Kidney (tissue), 14 donors: ENCODE results near the gene NPFFR1. TPM values are rescaled to one million over a fixed set of nuclear protein-coding genes. Genes with fewer than 3 reads are reported as not detected.

Source experiments
- DNase-seq, 5 donors: peaks; one replicate each; pipeline ENCODE4 v3.0.0-alpha.2; 2013 to 2020
- FAIRE-seq: peaks from 2 replicates; lab custom pipeline; 2012; peaks lifted over from hg19 to GRCh38; lab: Jason Lieb, UNC
- H3K27ac ChIP-seq, 2 donors: one replicate each; pipeline ENCODE4 v1.7.0; 2013; ENCODE audit warnings: low read depth in 2 of 2, low read length in 2 of 2, inconsistent platforms in 1 of 2
- H3K27me3 ChIP-seq: one replicate; pipeline ENCODE4 v1.7.1; 2013; ENCODE audit warnings: low read length, inconsistent platforms; ENCODE audit not compliant: control insufficient read depth, insufficient read depth
- H3K36me3 ChIP-seq, 3 donors: one replicate each; pipeline versions ENCODE4 v1.7.0 to v1.7.1; 2013; ENCODE audit warnings: low read length in 3 of 3, control low read depth in 1 of 3, inconsistent platforms in 1 of 3; ENCODE audit not compliant: insufficient read depth in 3 of 3, control insufficient read depth in 2 of 3
- H3K4me1 ChIP-seq, 3 donors: one replicate each; pipeline versions ENCODE4 v1.7.0 to v1.7.1; 2013; ENCODE audit warnings: low read length in 3 of 3, inconsistent platforms in 1 of 3, low read depth in 1 of 3; ENCODE audit not compliant: control insufficient read depth in 2 of 3, insufficient read depth in 2 of 3
- H3K4me3 ChIP-seq, 3 donors: one replicate each; pipeline versions ENCODE4 v1.7.0 to v1.8.1; 2013; ENCODE audit warnings: low read length in 3 of 3, control low read depth in 1 of 3, inconsistent platforms in 1 of 3
- H3K9ac ChIP-seq, 3 donors: one replicate each; pipeline versions ENCODE4 v1.7.0 to v1.7.1; 2013; ENCODE audit warnings: low read length in 3 of 3, control low read depth in 1 of 3, inconsistent platforms in 1 of 3
- H3K9me3 ChIP-seq, 3 donors: one replicate each; pipeline versions ENCODE4 v1.7.0 to v1.7.1; 2013; ENCODE audit warnings: low read length in 3 of 3, control low read depth in 1 of 3, inconsistent platforms in 1 of 3; ENCODE audit not compliant: control insufficient read depth in 2 of 3, insufficient read depth in 1 of 3
- intact Hi-C: fragments of 100-400 bp; cut with DNase I; formaldehyde crosslinking; loops from one replicate; pipeline ENCODE4 v1.11.1; 2022
- polyA plus RNA-seq: library from polyadenylated mRNA; stranded (reverse); fragments of 350-450 nt; fragmentation: Illumina TruSeq; extraction: RNeasy Lipid Tissue Mini Kit (QIAGEN cat#74804); gene quantifications from one replicate; pipeline ENCODE4 v1.2.3, GENCODE V29; 2014; ENCODE audit warnings: low read depth, low replicate concordance; ENCODE audit not compliant: insufficient read depth
- total RNA-seq: library from RNA; stranded (reverse); fragmentation: NEBNext Ultra II Directional; extraction: Animal tissue kit (Norgen Biotek cat#: 25700); gene quantifications from one replicate; pipeline ENCODE4 v1.2.1, GENCODE V29; 2021
- TF ChIP-seq, protein P1 (sequence below): IDR thresholded peaks from 3 replicates; pipeline ENCODE4 v1.5.1; 2012; ENCODE audit warnings: mild to moderate bottlenecking, moderate library complexity, borderline replicate concordance; ENCODE audit not compliant: insufficient read depth; ENCODE audit errors: extremely low read depth
- donor health status: control.
- donor health status: control.
- donor health status: control.
- donor health status: control.
- donor health status: control.
- donor health status: DM: yes; HTN: yes; CAD: no.
- donor health status: Normal renal cell carcinoma (clear cell type).

NPFFR1 gene
- total and polyA plus RNA-seq, 2 donors from 2014 or later: 0.09 TPM; not detected in 1

DNA sequence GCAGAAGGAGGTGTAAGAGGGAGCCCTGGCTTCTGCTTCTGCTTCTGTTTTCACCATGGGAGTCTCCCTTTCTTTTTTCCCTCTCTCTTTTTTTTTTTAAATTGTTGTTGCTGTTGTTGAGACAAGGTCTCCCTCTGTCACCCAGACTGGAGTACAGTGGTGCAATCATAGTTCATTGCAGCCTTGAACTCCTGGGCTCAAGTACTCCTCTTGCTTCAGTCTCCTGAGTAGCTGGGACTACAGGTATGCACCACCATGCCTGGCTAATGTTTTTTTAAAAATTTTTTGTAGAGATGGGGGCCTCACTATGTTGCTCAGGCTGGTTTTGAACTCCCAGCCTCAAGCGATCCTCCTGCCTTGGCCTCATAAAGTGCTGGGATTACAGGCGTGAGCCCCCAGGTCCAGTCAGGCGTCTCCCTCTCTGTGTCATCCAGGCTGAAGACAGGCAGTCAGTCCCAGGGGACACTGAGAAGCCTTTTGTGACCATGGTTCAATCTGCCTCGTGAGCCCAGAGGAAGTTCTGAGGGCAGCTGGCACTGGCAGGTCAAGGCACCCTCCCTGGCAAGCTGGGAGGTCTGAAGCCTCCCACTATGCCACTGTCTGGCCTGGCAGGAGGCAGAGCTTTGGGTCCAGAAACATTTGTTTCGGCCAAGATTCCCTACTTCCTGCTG lies 33.6 kb upstream of the NPFFR1 start:
- Histone ChIP-seq H3K4me1 (no peaks in the 10 kb centered on the region), H3K27me3 (no peaks in the 10 kb centered on the region), H3K36me3 (no peaks in the 10 kb centered on the region), H3K9me3 (no peaks in the 10 kb centered on the region), H3K4me3 (no peak overlapping the region), H3K27ac (no peak overlapping the region), H3K9ac (no peak overlapping the region)
- TF ChIP-seq, protein P1, sequence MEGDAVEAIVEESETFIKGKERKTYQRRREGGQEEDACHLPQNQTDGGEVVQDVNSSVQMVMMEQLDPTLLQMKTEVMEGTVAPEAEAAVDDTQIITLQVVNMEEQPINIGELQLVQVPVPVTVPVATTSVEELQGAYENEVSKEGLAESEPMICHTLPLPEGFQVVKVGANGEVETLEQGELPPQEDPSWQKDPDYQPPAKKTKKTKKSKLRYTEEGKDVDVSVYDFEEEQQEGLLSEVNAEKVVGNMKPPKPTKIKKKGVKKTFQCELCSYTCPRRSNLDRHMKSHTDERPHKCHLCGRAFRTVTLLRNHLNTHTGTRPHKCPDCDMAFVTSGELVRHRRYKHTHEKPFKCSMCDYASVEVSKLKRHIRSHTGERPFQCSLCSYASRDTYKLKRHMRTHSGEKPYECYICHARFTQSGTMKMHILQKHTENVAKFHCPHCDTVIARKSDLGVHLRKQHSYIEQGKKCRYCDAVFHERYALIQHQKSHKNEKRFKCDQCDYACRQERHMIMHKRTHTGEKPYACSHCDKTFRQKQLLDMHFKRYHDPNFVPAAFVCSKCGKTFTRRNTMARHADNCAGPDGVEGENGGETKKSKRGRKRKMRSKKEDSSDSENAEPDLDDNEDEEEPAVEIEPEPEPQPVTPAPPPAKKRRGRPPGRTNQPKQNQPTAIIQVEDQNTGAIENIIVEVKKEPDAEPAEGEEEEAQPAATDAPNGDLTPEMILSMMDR: no peak
- intact Hi-C loops: no loop called here
- no peak for FAIRE-seq
- peak in 1 of 5 donors; percentile 34 for DNase-seq

DNA sequence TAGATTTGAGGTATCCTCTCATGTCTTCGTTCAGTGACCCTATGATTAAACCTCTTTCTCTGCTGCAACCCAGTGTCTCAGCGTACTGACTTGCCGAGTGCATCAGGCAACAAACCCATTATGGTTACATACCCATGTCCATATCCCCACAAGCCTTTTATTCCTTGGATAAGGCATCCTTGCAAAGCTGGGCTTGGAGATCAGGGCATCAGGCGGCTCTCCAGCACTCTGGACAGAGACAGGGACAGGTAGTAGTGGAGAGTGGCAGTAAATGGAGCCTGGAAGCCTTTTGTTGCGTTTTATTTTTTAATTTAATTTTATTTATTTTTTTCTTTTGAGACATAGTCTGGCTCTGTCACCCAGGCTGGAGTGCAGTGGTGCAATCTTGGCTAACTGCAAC lies 32.0 kb upstream of the NPFFR1 start:
- H3K27me3 ChIP-seq: no peaks in the 10 kb centered on the region
- H3K9ac ChIP-seq: no peak overlapping the region
- TF ChIP-seq, protein P1: no peak
- FAIRE-seq (no peak), DNase-seq (peak in 3 of 5 donors; percentile 21 to 34 (median 26))
- H3K9me3 ChIP-seq: no peaks in the 10 kb centered on the region
- no peaks in the 10 kb centered on the region for H3K36me3 ChIP-seq
- intact Hi-C loops: no loop called here
- no peaks in the 10 kb centered on the region for H3K4me1 ChIP-seq
- no peak overlapping the region for H3K4me3 ChIP-seq
- no peak overlapping the region for H3K27ac ChIP-seq

DNA sequence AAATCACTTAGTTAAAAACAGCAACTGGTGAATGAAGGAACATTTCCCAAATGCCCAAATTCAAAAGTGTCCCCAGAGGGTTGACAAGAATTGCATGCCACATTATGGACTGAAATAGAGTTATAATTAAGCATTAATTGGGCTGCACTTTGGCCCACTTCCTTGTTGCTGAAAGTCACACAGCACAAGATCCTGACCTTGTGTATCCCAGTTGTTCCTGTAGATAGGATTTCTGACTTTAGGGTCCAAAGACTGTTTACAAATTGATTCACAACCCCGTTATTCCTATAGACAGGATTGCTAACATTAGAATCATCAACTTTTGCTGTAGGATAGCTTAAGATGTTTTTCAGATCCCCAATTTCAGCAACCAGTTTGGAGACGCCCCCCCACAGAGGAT lies 31.5 kb upstream of the NPFFR1 start:
- no peak for FAIRE-seq
- Histone ChIP-seq H3K27me3 (no peaks in the 10 kb centered on the region), H3K9me3 (no peaks in the 10 kb centered on the region), H3K9ac (no peak overlapping the region), H3K36me3 (no peaks in the 10 kb centered on the region), H3K4me1 (no peaks in the 10 kb centered on the region), H3K27ac (no peak overlapping the region), H3K4me3 (no peak overlapping the region)
- DNase-seq: no peak
- TF ChIP-seq, protein P1: no peak
- intact Hi-C loops: no loop called here
